WERI-Rb-1 (cell line): ENCODE data around the gene HNRNPM.

Source experiments
- DNase-seq: peaks from one replicate; pipeline ENCODE4 v3.0.0-alpha.2; 2020
- H3K27ac ChIP-seq: fragments of 250-450 bp; sonication (Bioruptor Pico); 2 replicates; pipeline ENCODE4 v1.5.1; 2020; ENCODE audit warnings: mild to moderate bottlenecking, moderate library complexity
- H3K27me3 ChIP-seq: fragments of 250-450 bp; sonication (Bioruptor Pico); 2 replicates; pipeline ENCODE4 v1.5.1; 2021; ENCODE audit warnings: mild to moderate bottlenecking, low read depth, moderate library complexity; ENCODE audit not compliant: insufficient read depth, severe bottlenecking
- H3K36me3 ChIP-seq: fragments of 250-450 bp; sonication (Bioruptor Pico); 2 replicates; pipeline ENCODE4 v1.5.1; 2020; ENCODE audit warnings: mild to moderate bottlenecking, moderate library complexity
- H3K4me3 ChIP-seq: 2 replicates; pipeline ENCODE4 v1.5.1; 2011; ENCODE audit warnings: low read depth, mild to moderate bottlenecking, control low read depth, low read length
- H3K9me3 ChIP-seq: fragments of 250-450 bp; sonication (Bioruptor Pico); 2 replicates; pipeline ENCODE4 v1.5.1; 2021; ENCODE audit warnings: mild to moderate bottlenecking, moderate library complexity; ENCODE audit not compliant: severe bottlenecking
- TF ChIP-seq, protein P1 (sequence below): IDR thresholded peaks from 2 replicates; pipeline ENCODE4 v1.5.1; 2011; ENCODE audit warnings: low read depth, mild to moderate bottlenecking, control low read depth, inconsistent platforms, low read length

Gene HNRNPM

GRCh38 chr19:8500158-8500557 lies 55.4 kb downstream of the HNRNPM start:
- TF ChIP-seq, protein P1, sequence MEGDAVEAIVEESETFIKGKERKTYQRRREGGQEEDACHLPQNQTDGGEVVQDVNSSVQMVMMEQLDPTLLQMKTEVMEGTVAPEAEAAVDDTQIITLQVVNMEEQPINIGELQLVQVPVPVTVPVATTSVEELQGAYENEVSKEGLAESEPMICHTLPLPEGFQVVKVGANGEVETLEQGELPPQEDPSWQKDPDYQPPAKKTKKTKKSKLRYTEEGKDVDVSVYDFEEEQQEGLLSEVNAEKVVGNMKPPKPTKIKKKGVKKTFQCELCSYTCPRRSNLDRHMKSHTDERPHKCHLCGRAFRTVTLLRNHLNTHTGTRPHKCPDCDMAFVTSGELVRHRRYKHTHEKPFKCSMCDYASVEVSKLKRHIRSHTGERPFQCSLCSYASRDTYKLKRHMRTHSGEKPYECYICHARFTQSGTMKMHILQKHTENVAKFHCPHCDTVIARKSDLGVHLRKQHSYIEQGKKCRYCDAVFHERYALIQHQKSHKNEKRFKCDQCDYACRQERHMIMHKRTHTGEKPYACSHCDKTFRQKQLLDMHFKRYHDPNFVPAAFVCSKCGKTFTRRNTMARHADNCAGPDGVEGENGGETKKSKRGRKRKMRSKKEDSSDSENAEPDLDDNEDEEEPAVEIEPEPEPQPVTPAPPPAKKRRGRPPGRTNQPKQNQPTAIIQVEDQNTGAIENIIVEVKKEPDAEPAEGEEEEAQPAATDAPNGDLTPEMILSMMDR, result 0 out of 2 replicates have a peak, but pooled peaks have one; percentile 4
- H3K36me3 ChIP-seq, result no peaks in the 10 kb centered on the region
- H3K27me3 ChIP-seq, result no peaks in the 10 kb centered on the region
- no peaks in the 10 kb centered on the region for H3K9me3 ChIP-seq
- no peak overlapping the region for H3K4me3 ChIP-seq
- H3K27ac ChIP-seq, result peak overlapping the region; percentile 73
- DNase-seq, result peak; percentile 68

DNA sequence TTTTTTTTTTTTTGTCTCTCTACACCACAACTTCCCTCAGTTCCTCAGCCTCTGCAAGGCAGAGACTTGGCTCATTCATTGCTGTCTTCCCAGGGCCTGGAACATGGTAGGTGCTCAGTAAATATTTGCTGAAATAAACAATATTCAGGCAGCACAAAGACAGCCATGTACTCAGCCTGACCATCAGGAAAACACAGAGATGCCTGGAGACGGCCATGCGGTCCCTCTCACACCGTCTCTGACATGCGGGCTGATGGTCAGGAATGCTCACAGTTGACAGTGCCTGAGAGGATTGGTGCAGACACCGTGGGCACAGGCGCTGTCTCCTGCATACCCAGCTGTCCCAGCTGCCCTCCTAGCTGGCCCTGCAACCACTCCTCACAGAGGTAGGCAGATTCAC lies 56.7 kb downstream of the HNRNPM start:
- H3K27ac ChIP-seq, result no peak overlapping the region
- H3K27me3 ChIP-seq, result no peaks in the 10 kb centered on the region
- TF ChIP-seq, protein P1, result no peak
- no peak for DNase-seq
- no peak overlapping the region for H3K4me3 ChIP-seq
- no peaks in the 10 kb centered on the region for H3K9me3 ChIP-seq
- H3K36me3 ChIP-seq, result no peaks in the 10 kb centered on the region

DNA sequence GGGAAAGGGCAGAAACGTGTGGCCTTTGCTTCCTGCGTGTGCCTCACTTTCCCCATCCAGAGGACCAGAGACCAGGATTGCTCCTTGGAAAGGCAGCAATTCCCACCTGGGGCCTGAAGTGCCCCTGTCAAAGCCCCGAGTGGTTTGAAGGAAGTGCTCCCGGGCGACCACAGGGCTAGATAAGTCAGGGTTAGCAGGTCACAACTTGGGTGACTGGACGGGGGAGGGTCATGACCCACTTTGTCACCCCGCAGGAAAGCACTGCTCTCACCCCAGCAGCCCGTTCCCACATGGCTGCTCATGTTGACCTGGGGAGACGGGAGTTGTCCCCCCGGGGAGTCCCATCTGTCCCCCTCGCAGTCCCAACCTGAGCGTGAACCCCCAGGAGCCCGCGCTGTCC lies 57.2 kb downstream of the HNRNPM start:
- Histone ChIP-seq H3K27me3 (no peaks in the 10 kb centered on the region), H3K36me3 (no peaks in the 10 kb centered on the region), H3K4me3 (no peak overlapping the region), H3K9me3 (no peaks in the 10 kb centered on the region), H3K27ac (no peak overlapping the region)
- TF ChIP-seq, protein P1, result no peak
- no peak for DNase-seq

DNA sequence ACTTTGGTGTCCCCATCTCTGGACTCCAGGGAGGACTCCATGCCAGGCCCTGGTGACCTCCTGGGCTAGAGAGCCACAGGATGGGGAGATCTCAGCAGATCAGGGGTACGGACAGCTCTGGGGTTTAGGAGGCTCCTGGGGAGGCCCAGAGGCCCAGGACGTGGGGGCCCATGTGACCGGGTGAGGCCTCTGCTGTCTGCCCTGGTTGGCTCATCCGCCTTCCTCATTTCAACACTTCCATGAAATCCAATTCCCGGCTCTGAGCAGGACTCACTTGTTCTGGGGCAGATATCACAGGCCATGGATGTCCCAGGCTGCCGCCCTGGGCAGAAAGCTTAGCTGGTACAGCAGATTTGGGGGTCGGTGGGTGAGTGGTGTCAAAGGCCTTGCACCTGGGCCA lies 58.7 kb downstream of the HNRNPM start:
- no peak overlapping the region for H3K4me3 ChIP-seq
- no peaks in the 10 kb centered on the region for H3K36me3 ChIP-seq
- H3K9me3 ChIP-seq, result no peaks in the 10 kb centered on the region
- no peaks in the 10 kb centered on the region for H3K27me3 ChIP-seq
- TF ChIP-seq, protein P1, result no peak
- H3K27ac ChIP-seq, result no peak overlapping the region
- no peak for DNase-seq

DNA sequence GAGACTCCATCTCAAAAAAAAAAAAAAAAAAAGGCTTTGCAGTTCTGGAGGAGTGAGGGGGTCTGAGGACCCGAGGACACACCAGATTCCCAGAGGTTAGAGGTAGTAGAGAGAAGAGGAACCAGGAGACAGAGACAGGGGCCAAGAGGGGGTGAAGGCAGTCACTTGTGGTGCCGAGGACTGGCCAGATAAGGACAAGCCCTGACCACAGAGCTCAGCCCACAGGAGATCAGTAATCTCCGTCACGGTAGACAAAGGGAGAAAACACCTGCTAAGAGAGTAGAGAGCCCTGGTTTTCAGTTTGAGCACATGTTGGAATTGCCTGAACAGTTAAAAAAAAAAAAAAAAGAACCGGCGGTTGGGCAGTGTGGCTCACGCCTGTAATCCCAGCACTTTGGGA lies 59.4 kb downstream of the HNRNPM start:
- Histone ChIP-seq H3K27me3 (no peaks in the 10 kb centered on the region), H3K36me3 (no peaks in the 10 kb centered on the region), H3K27ac (no peak overlapping the region), H3K9me3 (no peaks in the 10 kb centered on the region), H3K4me3 (no peak overlapping the region)
- TF ChIP-seq, protein P1, result no peak
- no peak for DNase-seq

DNA sequence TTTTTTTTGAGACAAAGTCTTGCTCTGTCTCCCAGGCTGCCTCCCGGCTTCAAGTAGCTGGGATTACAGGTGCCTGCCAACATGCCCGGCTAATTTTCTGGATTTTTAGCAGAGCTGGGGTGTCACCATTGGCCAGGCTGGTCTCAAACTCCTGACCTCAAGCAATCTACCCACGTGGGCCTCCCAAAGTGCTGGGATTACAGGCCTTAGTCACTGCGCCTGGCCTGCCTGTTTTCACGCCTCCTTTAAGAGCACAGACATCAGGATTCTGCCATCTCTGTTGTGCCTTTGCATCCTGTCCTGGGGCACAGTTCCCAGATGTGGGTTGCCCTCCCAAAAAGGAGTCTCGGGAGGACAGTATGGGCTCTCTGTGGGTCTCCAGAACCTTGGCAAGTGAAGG lies 60.1 kb downstream of the HNRNPM start:
- TF ChIP-seq, protein P1, result no peak
- no peak overlapping the region for H3K27ac ChIP-seq
- H3K9me3 ChIP-seq, result no peaks in the 10 kb centered on the region
- no peak for DNase-seq
- no peaks in the 10 kb centered on the region for H3K36me3 ChIP-seq
- H3K27me3 ChIP-seq, result no peaks in the 10 kb centered on the region
- H3K4me3 ChIP-seq, result no peak overlapping the region
